Measurements from ENCODE around the gene PLXND1. TPM values are rescaled to one million over a fixed set of nuclear protein-coding genes. Genes with fewer than 3 reads are reported as not detected.

The PLXND1 gene
- total RNA-seq, 4 donors from 2014 or later = 155 to 300 (median 197) TPM

GRCh38 chr3:129622933-129623332 is 16.5 kb upstream of the PLXND1 start:
- DNase-seq (ENCODE audit: low spot score in 2 of 2) = no peak
- TF ChIP-seq EP300 (IDR thresholded peaks at IDR 0.05) = no peak
- TF ChIP-seq, protein P1, sequence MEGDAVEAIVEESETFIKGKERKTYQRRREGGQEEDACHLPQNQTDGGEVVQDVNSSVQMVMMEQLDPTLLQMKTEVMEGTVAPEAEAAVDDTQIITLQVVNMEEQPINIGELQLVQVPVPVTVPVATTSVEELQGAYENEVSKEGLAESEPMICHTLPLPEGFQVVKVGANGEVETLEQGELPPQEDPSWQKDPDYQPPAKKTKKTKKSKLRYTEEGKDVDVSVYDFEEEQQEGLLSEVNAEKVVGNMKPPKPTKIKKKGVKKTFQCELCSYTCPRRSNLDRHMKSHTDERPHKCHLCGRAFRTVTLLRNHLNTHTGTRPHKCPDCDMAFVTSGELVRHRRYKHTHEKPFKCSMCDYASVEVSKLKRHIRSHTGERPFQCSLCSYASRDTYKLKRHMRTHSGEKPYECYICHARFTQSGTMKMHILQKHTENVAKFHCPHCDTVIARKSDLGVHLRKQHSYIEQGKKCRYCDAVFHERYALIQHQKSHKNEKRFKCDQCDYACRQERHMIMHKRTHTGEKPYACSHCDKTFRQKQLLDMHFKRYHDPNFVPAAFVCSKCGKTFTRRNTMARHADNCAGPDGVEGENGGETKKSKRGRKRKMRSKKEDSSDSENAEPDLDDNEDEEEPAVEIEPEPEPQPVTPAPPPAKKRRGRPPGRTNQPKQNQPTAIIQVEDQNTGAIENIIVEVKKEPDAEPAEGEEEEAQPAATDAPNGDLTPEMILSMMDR (IDR thresholded peaks at IDR 0.05) = no peak
- TF ChIP-seq POLR2A (IDR thresholded peaks at IDR 0.05) = no peak
- H3K27ac ChIP-seq = peak overlapping the region; percentile 23 to 99 (median 74)
- no peaks in the 10 kb centered on the region for H3K27me3 ChIP-seq
- H3K4me3 ChIP-seq = no peak overlapping the region
- no peaks in the 10 kb centered on the region for H3K9me3 ChIP-seq
- peaks cover 0 to 90% (median 51%) of the 10 kb centered on the region in 4 donors for H3K4me1 ChIP-seq
- 75 to 77% methylated on average over 9 to 10 of the region's 10 CpGs for WGBS, 2 donors
- no peaks in the 10 kb centered on the region for H3K36me3 ChIP-seq

DNA sequence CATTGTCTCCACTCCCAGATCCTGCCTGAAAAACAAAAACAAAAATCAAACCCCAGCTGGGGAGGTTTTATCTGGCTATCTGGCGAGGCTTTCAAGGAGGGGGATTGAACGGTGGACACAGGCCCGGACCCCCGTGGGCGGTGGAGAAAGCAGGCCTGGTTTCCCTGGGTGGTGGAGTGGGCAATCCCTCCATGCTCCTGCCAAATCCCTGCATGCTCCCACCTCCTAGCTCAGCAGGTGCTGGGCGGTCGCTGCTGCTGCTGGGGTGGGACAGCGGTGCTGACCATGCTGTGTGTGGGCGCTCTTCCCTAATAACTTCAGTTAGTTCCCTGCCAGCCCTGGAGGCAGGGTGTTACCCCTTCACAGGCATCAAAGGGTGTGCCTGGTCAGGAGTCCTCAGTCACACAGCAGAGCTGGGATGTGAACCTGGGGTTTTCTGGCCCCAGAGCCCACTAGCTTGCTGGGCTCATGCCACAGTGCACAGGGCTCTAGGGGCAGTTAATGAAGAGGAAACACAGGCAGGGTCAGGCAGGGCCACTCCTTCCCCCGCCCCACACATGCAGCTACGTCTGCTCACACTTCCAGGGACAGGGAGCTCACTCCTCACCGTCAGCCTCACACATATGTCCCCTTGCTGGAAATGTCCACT is 15.9 kb upstream of the PLXND1 start:
- H3K27ac ChIP-seq = peak overlapping the region; percentile 23 to 99 (median 66)
- no peaks in the 10 kb centered on the region for H3K9me3 ChIP-seq
- WGBS, 2 donors = 34 to 40% methylated on average over 12 of the region's 12 CpGs
- H3K4me3 ChIP-seq = no peak overlapping the region
- no peaks in the 10 kb centered on the region for H3K27me3 ChIP-seq
- no peaks in the 10 kb centered on the region for H3K36me3 ChIP-seq
- no peak for DNase-seq (ENCODE audit: low spot score in 2 of 2)
- no peak for TF ChIP-seq EP300 (IDR thresholded peaks at IDR 0.05)
- TF ChIP-seq, protein P1 (IDR thresholded peaks at IDR 0.05) = no peak
- no peak for TF ChIP-seq POLR2A (IDR thresholded peaks at IDR 0.05)
- H3K4me1 ChIP-seq = peaks cover 0 to 84% (median 48%) of the 10 kb centered on the region in 4 donors

GRCh38 chr3:129621626-129622225 is 15.2 kb upstream of the PLXND1 start:
- Histone ChIP-seq H3K27me3 (no peaks in the 10 kb centered on the region), H3K9me3 (no peaks in the 10 kb centered on the region), H3K4me3 (no peak overlapping the region), H3K36me3 (no peaks in the 10 kb centered on the region), H3K27ac (peak overlapping the region in 3 of 4 donors; percentile 10 to 99 (median 97)), H3K4me1 (peaks cover 0 to 82% (median 45%) of the 10 kb centered on the region in 4 donors)
- 40 to 43% methylated on average over 14 of the region's 14 CpGs for WGBS, 2 donors
- DNase-seq (ENCODE audit: low spot score in 2 of 2) = no peak
- TF ChIP-seq, protein P1 (IDR thresholded peaks at IDR 0.05) = no peak
- TF ChIP-seq EP300 (IDR thresholded peaks at IDR 0.05) (no peak), POLR2A (IDR thresholded peaks at IDR 0.05) (no peak)

- no peak for DNase-seq (ENCODE audit: low spot score in 2 of 2)
- Histone ChIP-seq H3K4me3 (no peak overlapping the region), H3K27me3 (no peaks in the 10 kb centered on the region), H3K36me3 (no peaks in the 10 kb centered on the region), H3K9me3 (no peaks in the 10 kb centered on the region), H3K27ac (peak overlapping the region in 2 of 4 donors; percentile 97 to 99), H3K4me1 (peaks cover 0 to 82% (median 47%) of the 10 kb centered on the region in 4 donors)
- WGBS, 2 donors = 74 to 75% methylated on average over 17 to 18 of the region's 18 CpGs
- TF ChIP-seq EP300 (IDR thresholded peaks at IDR 0.05) (no peak), POLR2A (IDR thresholded peaks at IDR 0.05) (no peak)
These were observed 14.5 kb upstream of the PLXND1 start for GRCh38 chr3:129620828-129621559.

DNA sequence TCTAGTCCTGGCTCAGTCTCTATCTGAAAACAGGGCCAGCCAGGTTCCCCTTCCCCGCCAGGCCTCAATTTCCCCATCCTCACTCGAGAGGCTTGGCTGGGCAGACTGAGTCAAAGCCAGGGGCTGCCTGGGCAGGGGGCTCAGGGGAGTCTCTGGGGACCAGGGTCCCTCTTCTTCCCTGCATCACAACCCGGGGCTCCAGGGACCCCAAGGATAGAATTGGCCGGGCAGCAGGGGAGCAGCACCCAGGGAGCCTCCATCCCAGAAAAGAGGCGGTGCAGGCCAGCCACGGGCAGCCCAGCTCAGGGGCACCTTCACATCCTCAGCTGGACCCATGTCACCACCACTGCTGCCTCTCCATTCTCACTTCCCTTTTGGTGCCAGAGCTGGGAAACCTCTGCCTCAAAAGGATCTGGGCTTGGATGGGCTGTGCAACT is 13.3 kb upstream of the PLXND1 start:
- Histone ChIP-seq H3K4me3 (no peak overlapping the region), H3K4me1 (peaks cover 0 to 82% (median 48%) of the 10 kb centered on the region in 4 donors), H3K36me3 (no peaks in the 10 kb centered on the region), H3K27me3 (no peaks in the 10 kb centered on the region), H3K27ac (peak overlapping the region in 1 of 4 donors; percentile 38), H3K9me3 (no peaks in the 10 kb centered on the region)
- 77 to 89% methylated on average over 5 to 6 of the region's 6 CpGs for WGBS, 2 donors
- TF ChIP-seq, protein P1 (IDR thresholded peaks at IDR 0.05) = no peak
- TF ChIP-seq EP300 (IDR thresholded peaks at IDR 0.05) (no peak), POLR2A (IDR thresholded peaks at IDR 0.05) (no peak)
- DNase-seq (ENCODE audit: low spot score in 2 of 2) = no peak

All from tibial nerve (tissue), 4 donors.